Liver (tissue), 3 donors: ENCODE data around the gene RWDD4.
A peak's percentile ranks its signal among the peaks of the same experiment; 100 is the strongest.

Experiments
- CTCF ChIP-seq: fragments of 150-350 bp; IDR thresholded peaks from 2 replicates; pipeline ENCODE4 v1.5.1; 2017; ENCODE audit warnings: improper control_type of control experiment, low read depth, low read length; ENCODE audit not compliant: missing input control
- FOXA2 ChIP-seq: IDR thresholded peaks from 2 replicates; pipeline ENCODE4 v1.6.1; 2016; ENCODE audit warnings: antibody characterized with exemption
- GABPA ChIP-seq, 2 donors: IDR thresholded peaks in 1 of 2; conservative IDR thresholded peaks in 1 of 2; 2 replicates each; pipeline ENCODE4 v1.6.1; 2016; ENCODE audit warnings: antibody characterized with exemption in 2 of 2, mild to moderate bottlenecking in 1 of 2, moderate library complexity in 1 of 2
- HNF4A ChIP-seq, 2 donors: conservative IDR thresholded peaks; 2 replicates each; pipeline ENCODE4 v1.6.1; 2016; ENCODE audit warnings: antibody characterized with exemption in 2 of 2, mild to moderate bottlenecking in 2 of 2
- JUND ChIP-seq, 2 donors: IDR thresholded peaks; 2 replicates each; pipeline ENCODE4 v1.6.1; 2016; ENCODE audit warnings: antibody characterized with exemption in 2 of 2
- MAX ChIP-seq: IDR thresholded peaks from 2 replicates; pipeline ENCODE4 v1.6.1; 2016; ENCODE audit warnings: antibody characterized with exemption
- RAD21 ChIP-seq, 2 donors: IDR thresholded peaks; 2 replicates each; pipeline ENCODE4 v1.6.1; 2016; ENCODE audit warnings: antibody characterized with exemption in 2 of 2, mild to moderate bottlenecking in 2 of 2
- REST ChIP-seq: IDR thresholded peaks from 2 replicates; pipeline ENCODE4 v1.6.1; 2016; ENCODE audit warnings: antibody characterized with exemption, mild to moderate bottlenecking
- TAF1 ChIP-seq: conservative IDR thresholded peaks from 2 replicates; pipeline ENCODE4 v1.6.1; 2016; ENCODE audit warnings: antibody characterized with exemption, mild to moderate bottlenecking
- YY1 ChIP-seq: IDR thresholded peaks from 2 replicates; pipeline ENCODE4 v1.6.1; 2016; ENCODE audit warnings: antibody characterized with exemption, mild to moderate bottlenecking
- donor health status: healthy.
- donor health status: healthy.

GRCh38 chr4:183620421-183620820 lies 38.6 kb downstream of the RWDD4 start:
- TF ChIP-seq YY1 (no peak), CTCF (no peak), JUND (IDR thresholded peaks at IDR 0.05) (no peak), TAF1 (no peak), REST (no peak), MAX (no peak), FOXA2 (no peak), HNF4A (conservative IDR thresholded peaks at IDR 0.05) (peak; percentile 26 to 58), RAD21 (IDR thresholded peaks at IDR 0.05) (no peak), GABPA (IDR thresholded peaks at IDR 0.05 in 1 of 2, conservative IDR thresholded peaks at IDR 0.05 in 1 of 2) (no peak)
